Bronchial epithelial cell (primary cell): ENCODE measurements around the gene GSTO1. TPM values are rescaled to one million over a fixed set of nuclear protein-coding genes. Genes with fewer than 3 reads are reported as not detected.

Experiments used
- DNase-seq: peaks from one replicate; pipeline ENCODE4 v3.0.0-alpha.2; 2010; ENCODE audit warnings: low read depth
- FAIRE-seq: peaks from 2 replicates; lab custom pipeline; 2011; peaks lifted over from hg19 to GRCh38; lab: Jason Lieb, UNC
- H3K27me3 ChIP-seq: 2 replicates; pipeline ENCODE4 v1.5.1; 2011; ENCODE audit warnings: low read length; ENCODE audit not compliant: control insufficient read depth, insufficient read depth
- H3K36me3 ChIP-seq: 2 replicates; pipeline ENCODE4 v1.5.1; 2011; ENCODE audit warnings: low read length; ENCODE audit not compliant: control insufficient read depth, insufficient read depth
- H3K4me3 ChIP-seq: 2 replicates; pipeline ENCODE4 v1.5.1; 2011; ENCODE audit warnings: mild to moderate bottlenecking, low read depth, low read length, control low read depth
- CTCF ChIP-seq: IDR thresholded peaks from 2 replicates; pipeline ENCODE4 v1.5.1; 2011; ENCODE audit warnings: mild to moderate bottlenecking, moderate library complexity, low read length, control low read depth, inconsistent platforms; ENCODE audit not compliant: insufficient read depth, severe bottlenecking
- total RNA-seq: library from RNA; depleted of rRNA; stranded (reverse); fragments of >200 nt; gene quantifications from 2 replicates; pipeline ENCODE4 v1.2.1, GENCODE V29; 2014

The GSTO1 gene
- total RNA-seq, 1 donor from 2014 or later = 158 TPM

DNA sequence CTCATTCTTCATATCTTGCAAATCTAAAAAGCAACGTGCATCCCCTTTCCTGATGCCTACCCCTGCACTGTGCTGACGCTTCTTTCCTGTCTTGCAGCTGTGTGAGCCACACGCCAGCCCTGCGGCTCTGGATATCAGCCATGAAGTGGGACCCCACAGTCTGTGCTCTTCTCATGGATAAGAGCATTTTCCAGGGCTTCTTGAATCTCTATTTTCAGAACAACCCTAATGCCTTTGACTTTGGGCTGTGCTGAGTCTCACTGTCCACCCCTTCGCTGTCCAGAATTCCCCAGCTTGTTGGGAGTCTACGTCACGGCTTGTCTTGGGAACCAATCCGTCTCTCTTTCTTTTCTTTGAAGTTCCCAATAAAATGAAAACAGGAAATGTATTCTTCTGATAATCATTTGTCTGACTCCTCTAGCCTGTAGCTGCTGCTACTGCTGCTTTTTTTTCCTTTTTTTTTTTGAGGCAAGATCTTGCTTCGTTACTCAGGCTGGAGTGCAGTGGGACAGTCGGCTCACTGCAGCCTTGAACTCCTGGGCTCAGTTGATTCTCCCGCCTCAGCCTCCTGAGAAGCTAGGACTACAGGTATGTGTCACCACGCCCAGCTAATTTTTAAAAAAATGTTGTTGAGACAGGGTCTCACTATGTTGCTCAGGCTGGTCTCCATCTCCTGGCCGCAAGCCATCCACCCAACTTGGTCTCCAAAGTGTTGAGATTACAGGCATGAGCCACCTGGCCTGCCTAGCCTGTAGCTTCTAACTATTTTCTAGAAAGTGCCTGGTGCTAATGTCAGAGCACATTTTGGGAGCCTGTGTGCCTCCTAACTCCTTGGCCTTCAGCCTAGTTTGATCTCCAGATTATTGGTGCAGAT is 44.6 kb downstream of the GSTO1 start:
- Histone ChIP-seq H3K36me3 (no peaks in the 10 kb centered on the region), H3K27me3 (no peaks in the 10 kb centered on the region), H3K4me3 (no peak overlapping the region)
- DNase-seq (no peak), FAIRE-seq (no peak)
- TF ChIP-seq CTCF = no peak

- Histone ChIP-seq H3K4me3 (no peak overlapping the region), H3K36me3 (no peaks in the 10 kb centered on the region), H3K27me3 (no peaks in the 10 kb centered on the region)
- DNase-seq (peak; percentile 73), FAIRE-seq (no peak)
- no peak for TF ChIP-seq CTCF
Observed at GRCh38 chr10:104300002-104300735, 45.5 kb downstream of the GSTO1 start.

DNA sequence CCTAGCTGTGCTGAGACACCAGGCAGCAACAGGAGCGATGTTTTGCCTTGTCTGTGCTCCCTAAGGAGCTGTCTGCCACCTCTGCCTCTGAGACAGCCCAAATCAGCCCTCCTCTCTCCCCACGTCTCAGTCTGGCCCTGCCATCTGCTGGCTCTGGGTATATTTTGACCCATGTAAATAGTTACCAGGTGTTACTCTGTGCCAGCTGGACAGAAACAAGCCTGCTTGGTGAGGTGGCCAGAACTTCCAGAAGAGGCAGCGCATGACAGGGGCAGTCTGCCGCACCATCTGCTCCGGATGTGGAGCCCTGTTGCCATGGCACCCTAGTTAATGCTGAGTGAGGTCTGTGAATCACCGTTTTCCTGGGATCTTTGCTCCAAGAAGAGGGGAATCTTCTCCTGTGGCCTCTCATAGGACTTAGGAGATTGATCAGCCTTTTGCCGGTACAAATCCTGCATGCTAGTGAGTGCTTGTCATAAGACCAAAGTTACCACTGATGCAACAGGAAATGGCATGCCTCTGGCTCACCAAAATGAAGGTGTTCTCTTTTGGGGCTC is 46.1 kb downstream of the GSTO1 start:
- Histone ChIP-seq H3K27me3 (no peaks in the 10 kb centered on the region), H3K36me3 (no peaks in the 10 kb centered on the region), H3K4me3 (no peak overlapping the region)
- FAIRE-seq = no peak
- peak; percentile 91 for DNase-seq
- TF ChIP-seq CTCF = no peak

GRCh38 chr10:104301907-104302690 is 47.4 kb downstream of the GSTO1 start:
- TF ChIP-seq CTCF = no peak
- DNase-seq (no peak), FAIRE-seq (no peak)
- H3K27me3 ChIP-seq = no peaks in the 10 kb centered on the region
- no peaks in the 10 kb centered on the region for H3K36me3 ChIP-seq
- no peak overlapping the region for H3K4me3 ChIP-seq

DNA sequence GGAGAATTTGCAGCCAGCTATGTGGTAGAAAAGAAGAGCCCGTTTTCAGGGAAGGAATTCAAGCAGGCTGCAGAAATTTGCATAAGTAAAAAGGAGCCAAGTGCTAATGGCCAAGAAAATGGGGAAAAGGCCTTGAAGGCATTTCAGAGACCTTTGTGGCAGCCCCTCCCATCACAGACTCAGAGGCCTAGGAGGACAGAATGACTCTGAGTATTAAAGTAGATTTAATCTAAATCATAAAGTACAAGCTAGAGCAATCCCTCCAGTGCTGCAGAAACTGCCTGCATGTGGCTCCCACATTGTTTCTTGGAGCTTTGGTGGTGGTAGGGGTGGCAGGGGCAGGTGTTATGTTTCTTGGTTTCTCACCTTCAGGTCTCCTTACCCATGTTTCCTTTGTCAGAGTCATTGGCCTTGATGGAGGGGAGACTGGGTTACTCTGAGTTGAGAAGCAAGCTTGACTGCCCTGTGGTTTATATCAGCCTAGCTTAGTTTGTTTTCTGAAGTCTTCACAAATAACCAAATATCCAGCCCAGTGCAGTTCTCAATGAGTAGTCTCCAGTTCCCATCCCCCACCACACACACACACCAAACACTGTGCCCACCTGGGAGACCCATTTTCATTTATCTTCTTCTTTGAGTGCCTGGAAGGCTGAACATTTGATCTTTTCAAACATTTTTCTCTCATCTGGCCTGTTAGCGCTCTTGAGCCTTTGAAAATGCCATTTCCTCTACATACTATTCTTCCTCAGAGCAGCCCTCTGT is 49.1 kb downstream of the GSTO1 start:
- no peak for TF ChIP-seq CTCF
- H3K27me3 ChIP-seq = no peaks in the 10 kb centered on the region
- no peak for DNase-seq
- no peak for FAIRE-seq
- no peak overlapping the region for H3K4me3 ChIP-seq
- H3K36me3 ChIP-seq = no peaks in the 10 kb centered on the region
